Fibroblast of mammary gland (primary cell): Measurements from ENCODE around the gene ALDH3A2.

Experiments used
- DNase-seq: peaks from one replicate; pipeline ENCODE4 v3.0.0-alpha.2; 2010; ENCODE audit warnings: low read depth
- H3K4me3 ChIP-seq: 2 replicates; pipeline ENCODE4 v1.5.1; 2011; ENCODE audit warnings: low read depth, mild to moderate bottlenecking, low read length, moderate library complexity; ENCODE audit not compliant: control insufficient read depth
- CTCF ChIP-seq: conservative IDR thresholded peaks from 2 replicates; pipeline ENCODE4 v1.5.1; 2011; ENCODE audit warnings: low read depth, low read length, inconsistent platforms; ENCODE audit not compliant: control insufficient read depth, insufficient read depth

ALDH3A2 gene

DNA sequence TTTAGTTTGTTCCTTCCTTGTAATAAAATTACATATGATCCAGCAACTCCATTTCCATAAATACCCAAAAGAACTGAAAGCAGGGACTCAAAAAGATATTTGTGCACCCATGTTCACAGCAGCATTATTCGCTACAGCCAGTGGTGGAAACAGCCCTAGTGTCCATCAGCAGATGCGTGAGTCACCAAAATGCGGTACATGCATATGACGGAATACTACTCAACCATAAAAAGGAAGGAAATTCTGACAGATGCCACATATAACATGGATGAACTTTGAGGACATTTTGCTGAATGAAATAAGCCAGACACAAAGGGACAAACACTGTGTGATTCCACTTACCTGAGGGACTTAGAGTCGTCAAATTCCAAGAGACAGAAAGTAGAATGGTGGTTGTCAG lies 76.9 kb downstream of the ALDH3A2 start:
- no peak for TF ChIP-seq CTCF
- no peak overlapping the region for H3K4me3 ChIP-seq
- DNase-seq: no peak

GRCh38 chr17:19726631-19727376 lies 78.3 kb downstream of the ALDH3A2 start:
- TF ChIP-seq CTCF: no peak

More at GRCh38 chr17:19726631-19727376, 78.3 kb downstream of the ALDH3A2 start:
- peak; percentile 69 for DNase-seq
- H3K4me3 ChIP-seq: no peak overlapping the region
